ENCODE measurements around the gene BLMH. TPM values are rescaled to one million over a fixed set of nuclear protein-coding genes. Genes with fewer than 3 reads are reported as not detected.

The BLMH gene
- total and polyA plus RNA-seq, 9 of the 15 experiments (the other 6 are each of a cell fraction or from before 2014, with no cell fraction given) = 26.0 to 118 (median 67.3) TPM

- TF ChIP-seq, protein P1, sequence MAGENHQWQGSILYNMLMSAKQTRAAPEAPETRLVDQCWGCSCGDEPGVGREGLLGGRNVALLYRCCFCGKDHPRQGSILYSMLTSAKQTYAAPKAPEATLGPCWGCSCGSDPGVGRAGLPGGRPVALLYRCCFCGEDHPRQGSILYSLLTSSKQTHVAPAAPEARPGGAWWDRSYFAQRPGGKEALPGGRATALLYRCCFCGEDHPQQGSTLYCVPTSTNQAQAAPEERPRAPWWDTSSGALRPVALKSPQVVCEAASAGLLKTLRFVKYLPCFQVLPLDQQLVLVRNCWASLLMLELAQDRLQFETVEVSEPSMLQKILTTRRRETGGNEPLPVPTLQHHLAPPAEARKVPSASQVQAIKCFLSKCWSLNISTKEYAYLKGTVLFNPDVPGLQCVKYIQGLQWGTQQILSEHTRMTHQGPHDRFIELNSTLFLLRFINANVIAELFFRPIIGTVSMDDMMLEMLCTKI (IDR thresholded peaks at IDR 0.05; ENCODE audit: partially characterized antibody) = no peak
- no peak for TF ChIP-seq ILF3 (IDR thresholded peaks at IDR 0.05; ENCODE audit: borderline replicate concordance)
- no peak for TF ChIP-seq HLTF (IDR thresholded peaks at IDR 0.05)
- TF ChIP-seq RNF2 (IDR thresholded peaks at IDR 0.05) = no peak; the same call in 1 of the 2 replicates
- TF ChIP-seq SMARCE1 (IDR thresholded peaks at IDR 0.05) = 0 out of 2 replicates have a peak, but pooled peaks have one; percentile 32
- TF ChIP-seq TBL1XR1 (IDR thresholded peaks at IDR 0.05; ENCODE audit: low read length in 2 of 2) = no peak
- TF ChIP-seq HDAC6 (IDR thresholded peaks at IDR 0.05; ENCODE audit: low read depth, low read length) = no peak
- TF ChIP-seq CHD7 (IDR thresholded peaks at IDR 0.05; ENCODE audit: low read depth, low read length) = no peak
- TF ChIP-seq RHOXF2B (CRISPR knock-in tag; conservative IDR thresholded peaks at IDR 0.05) = no peak
- peak; percentile 38 for TF ChIP-seq NEUROD1 (IDR thresholded peaks at IDR 0.05; ENCODE audit: borderline replicate concordance, low read depth, low read length, partially characterized antibody)
- TF ChIP-seq RBBP5 (IDR thresholded peaks at IDR 0.05; ENCODE audit: borderline replicate concordance, insufficient read depth, low read length, poor library complexity, severe bottlenecking) = no peak
- no peak for TF ChIP-seq CC2D1A (IDR thresholded peaks at IDR 0.05)
- TF ChIP-seq FUS (optimal IDR thresholded peaks at IDR 0.05; ENCODE audit: low read depth, low read length) = no peak
- TF ChIP-seq, protein P2, sequence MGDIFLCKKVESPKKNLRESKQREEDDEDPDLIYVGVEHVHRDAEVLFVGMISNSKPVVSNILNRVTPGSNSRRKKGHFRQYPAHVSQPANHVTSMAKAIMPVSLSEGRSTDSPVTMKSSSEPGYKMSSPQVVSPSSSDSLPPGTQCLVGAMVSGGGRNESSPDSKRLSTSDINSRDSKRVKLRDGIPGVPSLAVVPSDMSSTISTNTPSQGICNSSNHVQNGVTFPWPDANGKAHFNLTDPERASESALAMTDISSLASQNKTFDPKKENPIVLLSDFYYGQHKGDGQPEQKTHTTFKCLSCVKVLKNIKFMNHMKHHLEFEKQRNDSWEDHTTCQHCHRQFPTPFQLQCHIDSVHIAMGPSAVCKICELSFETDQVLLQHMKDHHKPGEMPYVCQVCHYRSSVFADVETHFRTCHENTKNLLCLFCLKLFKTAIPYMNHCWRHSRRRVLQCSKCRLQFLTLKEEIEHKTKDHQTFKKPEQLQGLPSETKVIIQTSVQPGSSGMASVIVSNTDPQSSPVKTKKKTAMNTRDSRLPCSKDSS (IDR thresholded peaks at IDR 0.05; ENCODE audit: low read depth, partially characterized antibody) = no peak
- TF ChIP-seq SP2 (IDR thresholded peaks at IDR 0.05; ENCODE audit: extremely low read depth, low read depth, low read length, poor library complexity, severe bottlenecking) = no peak
Measured at GRCh38 chr17:30323895-30324319, 32.2 kb upstream of the BLMH start (continued).

All from K562 (cell line).